Gastrocnemius medialis (tissue), 4 donors: Measurements from ENCODE around the gene ZNF516. TPM values are rescaled to one million over a fixed set of nuclear protein-coding genes. Genes with fewer than 3 reads are reported as not detected.

Experiments used
- ATAC-seq, 2 donors: fragments of 150-250 bp; one replicate each; pipeline ENCODE4 v1.9.1; 2016
- DNase-seq, 2 donors: peaks; one replicate each; pipeline ENCODE4 v3.0.0-alpha.2; 2019
- H3K27ac ChIP-seq, 4 donors: fragments of 200-600 bp; sonication (generic); 1 replicate in 1 of 4; 2 replicates in 3 of 4; pipeline ENCODE4 v1.5.1; 2016 to 2018; ENCODE audit warnings: mild to moderate bottlenecking in 2 of 4, moderate library complexity in 1 of 4
- H3K27me3 ChIP-seq, 3 donors: fragments of 200-600 bp; sonication (generic) in 2 of 3; 1 replicate in 1 of 3; 2 replicates in 2 of 3; pipeline versions ENCODE4 v1.5.1 to v1.6.0; 2016 to 2019; ENCODE audit warnings: mild to moderate bottlenecking in 1 of 3, moderate library complexity in 1 of 3
- H3K36me3 ChIP-seq, 2 donors: fragments of 200-600 bp; sonication (generic) in 1 of 2; one replicate each; pipeline ENCODE4 v1.5.1; 2017 to 2018
- H3K4me1 ChIP-seq, 2 donors: fragments of 200-600 bp; sonication (generic) in 1 of 2; one replicate each; pipeline ENCODE4 v1.5.1; 2016 to 2017; ENCODE audit warnings: mild to moderate bottlenecking in 2 of 2
- H3K4me3 ChIP-seq, 4 donors: fragments of 200-600 bp; sonication (generic) in 3 of 4; 1 replicate in 1 of 4; 2 replicates in 3 of 4; pipeline ENCODE4 v1.5.1; 2016 to 2019; ENCODE audit warnings: mild to moderate bottlenecking in 2 of 4
- H3K9me3 ChIP-seq, 3 donors: fragments of 200-600 bp; sonication (generic) in 2 of 3; 1 replicate in 1 of 3; 2 replicates in 2 of 3; pipeline ENCODE4 v1.5.1; 2016 to 2019
- POLR2A ChIP-seq, 2 donors: fragments of 450-650 bp; IDR thresholded peaks; one replicate each; pipeline ENCODE4 v1.6.1; 2017; ENCODE audit warnings: antibody characterized with exemption in 2 of 2, mild to moderate bottlenecking in 2 of 2, moderate library complexity in 2 of 2
- in situ Hi-C, 4 donors: fragments of 200-750 bp; cut with MboI; loops; one replicate each; pipeline versions ENCODE4 v1.15.0 to v1.8.0; 2017; ENCODE audit warnings: low sequenced_read_pairs in 4 of 4
- intact Hi-C: fragments of 100-400 bp; cut with DNase I; formaldehyde crosslinking; loops from one replicate; pipeline ENCODE4 v1.15.1; 2023; ENCODE audit warnings: low total_unique reads
- total RNA-seq, 4 donors: library from RNA; depleted of rRNA; stranded (reverse); fragments of >200 nt; gene quantifications; one replicate each; pipeline versions ENCODE4 v1.1.0 to v1.2.3, GENCODE V29; 2016
- TF ChIP-seq, protein P1 (sequence below), 5 experiments: fragments of 450-650 bp in 3 of 5; fragments of 200-600 bp in 2 of 5; sonication (generic) in 2 of 5; IDR thresholded peaks in 4 of 5; conservative IDR thresholded peaks in 1 of 5; 1 replicate in 4 of 5; 2 replicates in 1 of 5; pipeline ENCODE4 v1.5.1; 2016 to 2019; ENCODE audit warnings: antibody characterized with exemption in 5 of 5, mild to moderate bottlenecking in 3 of 5, moderate library complexity in 3 of 5

The ZNF516 gene
- total RNA-seq, 4 donors from 2014 or later: 8.4 to 19.3 (median 12.4) TPM

DNA sequence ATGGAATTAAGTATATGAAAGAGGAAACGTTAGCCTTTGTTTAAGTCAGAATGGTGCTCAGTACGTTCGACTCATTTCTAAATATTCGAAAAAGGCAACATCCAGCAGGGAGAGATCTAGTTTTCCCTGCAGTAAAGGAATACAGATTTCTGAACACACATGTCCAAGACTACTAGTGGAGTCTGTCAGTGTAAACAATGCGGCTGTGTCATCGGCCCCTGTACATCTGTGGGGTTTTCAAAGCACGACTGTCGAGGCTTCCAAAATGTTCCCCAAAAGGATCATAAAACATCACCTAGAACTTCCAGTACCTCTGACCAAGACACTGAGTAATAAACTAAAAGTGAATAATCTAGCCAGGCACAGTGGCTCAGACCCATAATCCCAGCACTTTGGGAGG is 112.8 kb downstream of the ZNF516 start:
- intact Hi-C loops: no loop called here
- in situ Hi-C loops: no loop called here
- Histone ChIP-seq H3K4me1 (no peaks in the 10 kb centered on the region), H3K27me3 (no peaks in the 10 kb centered on the region), H3K36me3 (peaks cover 0 to 22% of the 10 kb centered on the region in 2 donors), H3K4me3 (no peak overlapping the region), H3K27ac (peak overlapping the region in 1 of 4 donors; percentile 15), H3K9me3 (no peaks in the 10 kb centered on the region)
- no peak for TF ChIP-seq POLR2A (IDR thresholded peaks at IDR 0.05)
- TF ChIP-seq, protein P1, sequence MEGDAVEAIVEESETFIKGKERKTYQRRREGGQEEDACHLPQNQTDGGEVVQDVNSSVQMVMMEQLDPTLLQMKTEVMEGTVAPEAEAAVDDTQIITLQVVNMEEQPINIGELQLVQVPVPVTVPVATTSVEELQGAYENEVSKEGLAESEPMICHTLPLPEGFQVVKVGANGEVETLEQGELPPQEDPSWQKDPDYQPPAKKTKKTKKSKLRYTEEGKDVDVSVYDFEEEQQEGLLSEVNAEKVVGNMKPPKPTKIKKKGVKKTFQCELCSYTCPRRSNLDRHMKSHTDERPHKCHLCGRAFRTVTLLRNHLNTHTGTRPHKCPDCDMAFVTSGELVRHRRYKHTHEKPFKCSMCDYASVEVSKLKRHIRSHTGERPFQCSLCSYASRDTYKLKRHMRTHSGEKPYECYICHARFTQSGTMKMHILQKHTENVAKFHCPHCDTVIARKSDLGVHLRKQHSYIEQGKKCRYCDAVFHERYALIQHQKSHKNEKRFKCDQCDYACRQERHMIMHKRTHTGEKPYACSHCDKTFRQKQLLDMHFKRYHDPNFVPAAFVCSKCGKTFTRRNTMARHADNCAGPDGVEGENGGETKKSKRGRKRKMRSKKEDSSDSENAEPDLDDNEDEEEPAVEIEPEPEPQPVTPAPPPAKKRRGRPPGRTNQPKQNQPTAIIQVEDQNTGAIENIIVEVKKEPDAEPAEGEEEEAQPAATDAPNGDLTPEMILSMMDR (IDR thresholded peaks at IDR 0.05 in 4 of 5, conservative IDR thresholded peaks at IDR 0.05 in 1 of 5): no peak
- DNase-seq: no peak
- ATAC-seq: peak in 1 of 2 donors; percentile 42

GRCh38 chr18:76380791-76381405 is 114.1 kb downstream of the ZNF516 start:
- in situ Hi-C loops: no loop called here
- H3K27me3 ChIP-seq: no peaks in the 10 kb centered on the region
- ATAC-seq (no peak), DNase-seq (no peak)
- H3K4me3 ChIP-seq: no peak overlapping the region
- no peaks in the 10 kb centered on the region for H3K9me3 ChIP-seq
- H3K36me3 ChIP-seq: peaks cover 0 to 22% of the 10 kb centered on the region in 2 donors
- intact Hi-C loops: no loop called here
- TF ChIP-seq, protein P1 (IDR thresholded peaks at IDR 0.05 in 4 of 5, conservative IDR thresholded peaks at IDR 0.05 in 1 of 5): no peak
- no peak for TF ChIP-seq POLR2A (IDR thresholded peaks at IDR 0.05)
- H3K4me1 ChIP-seq: no peaks in the 10 kb centered on the region
- H3K27ac ChIP-seq: no peak overlapping the region

DNA sequence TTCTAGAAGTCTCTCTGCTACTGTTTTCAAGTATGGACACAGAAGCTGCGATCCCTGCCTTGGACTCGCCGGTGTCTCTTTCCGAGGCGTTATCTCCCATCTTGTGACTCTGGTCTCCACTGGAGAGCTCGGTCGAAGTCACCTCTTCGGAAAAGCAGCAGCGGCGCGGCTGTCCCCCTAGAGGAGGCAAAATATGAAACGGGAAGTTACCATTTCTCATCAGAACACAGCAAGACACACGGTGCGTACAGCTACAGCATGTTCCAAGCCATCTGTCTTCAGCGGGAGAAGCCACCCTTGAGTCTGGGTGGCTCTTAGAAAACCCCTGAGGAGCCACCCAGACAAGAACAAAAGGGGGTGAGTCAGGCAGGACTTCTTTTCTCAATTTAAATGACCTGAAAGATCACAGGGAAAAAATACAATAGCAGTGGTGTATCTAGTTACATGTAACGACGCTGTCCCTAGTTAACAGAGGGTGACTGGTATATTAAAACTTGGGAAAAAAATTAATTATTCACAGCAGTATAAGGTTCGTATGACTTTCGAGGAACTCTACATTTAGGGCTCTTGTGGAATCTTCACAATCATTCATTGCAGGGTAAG is 114.8 kb downstream of the ZNF516 start:
- no peak overlapping the region for H3K4me3 ChIP-seq
- H3K9me3 ChIP-seq: no peaks in the 10 kb centered on the region
- no peaks in the 10 kb centered on the region for H3K27me3 ChIP-seq
- H3K4me1 ChIP-seq: no peaks in the 10 kb centered on the region
- no peak for TF ChIP-seq POLR2A (IDR thresholded peaks at IDR 0.05)
- TF ChIP-seq, protein P1 (IDR thresholded peaks at IDR 0.05 in 4 of 5, conservative IDR thresholded peaks at IDR 0.05 in 1 of 5): no peak
- in situ Hi-C loops (no loop called here), intact Hi-C loops (no loop called here)
- ATAC-seq (no peak), DNase-seq (no peak)
- H3K36me3 ChIP-seq: peaks cover 0 to 22% of the 10 kb centered on the region in 2 donors
- H3K27ac ChIP-seq: no peak overlapping the region

- DNase-seq: no peak
- no peaks in the 10 kb centered on the region for H3K9me3 ChIP-seq
- H3K36me3 ChIP-seq: peaks cover 0 to 22% of the 10 kb centered on the region in 2 donors
- no peak for ATAC-seq
- TF ChIP-seq, protein P1 (IDR thresholded peaks at IDR 0.05 in 4 of 5, conservative IDR thresholded peaks at IDR 0.05 in 1 of 5): no peak
- no peak for TF ChIP-seq POLR2A (IDR thresholded peaks at IDR 0.05)
- H3K27me3 ChIP-seq: no peaks in the 10 kb centered on the region
- no peak overlapping the region for H3K4me3 ChIP-seq
- intact Hi-C loops: no loop called here
- H3K4me1 ChIP-seq: no peaks in the 10 kb centered on the region
- no peak overlapping the region for H3K27ac ChIP-seq
- in situ Hi-C loops: no loop called here
These were observed 115.6 kb downstream of the ZNF516 start for GRCh38 chr18:76379226-76380126.
